ENCODE data around the gene PAAF1.
A peak's percentile ranks its signal among the peaks of the same experiment; 100 is the strongest.

The PAAF1 gene

DNA sequence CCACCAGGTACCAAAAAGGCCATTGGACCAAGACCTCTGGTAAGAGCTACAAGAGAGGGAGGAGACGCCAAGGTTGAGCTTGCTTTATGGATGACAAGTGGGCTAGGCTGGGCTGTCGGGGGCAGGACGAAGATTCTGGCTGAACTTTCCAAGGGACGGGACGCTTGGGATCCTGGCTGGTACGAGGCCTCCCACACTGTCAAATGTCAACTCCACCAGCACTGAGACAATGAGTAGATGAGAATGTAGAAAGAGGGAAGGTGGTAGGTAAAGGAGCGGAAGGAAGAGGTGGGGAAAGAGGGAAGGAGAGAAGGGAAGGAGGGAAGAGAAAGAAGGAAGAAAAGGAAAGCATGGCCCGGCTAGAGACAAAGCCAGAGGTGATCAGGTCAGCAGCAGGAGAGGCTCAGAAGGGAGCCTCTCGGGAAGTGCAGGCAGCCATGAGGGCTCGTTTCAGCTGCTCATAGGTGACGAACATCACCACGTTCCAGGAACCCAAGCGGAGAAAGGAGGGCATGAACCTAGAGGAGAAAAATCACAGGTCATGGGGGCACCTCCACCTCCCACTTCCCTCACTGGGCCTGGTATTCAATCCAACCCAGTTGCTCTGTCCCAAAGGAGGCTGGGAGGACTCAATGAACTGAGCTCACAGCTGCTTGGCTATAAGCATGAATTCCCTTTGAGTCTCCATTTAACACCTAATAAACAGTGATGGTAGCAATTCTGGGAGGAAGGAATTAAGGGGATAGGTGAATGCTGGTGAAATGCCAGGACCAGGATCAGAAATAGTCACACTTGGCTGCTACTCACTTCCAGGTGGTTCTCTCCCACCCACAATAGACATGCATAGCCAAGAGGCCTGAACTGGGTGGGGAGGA is 98.0 kb downstream of the PAAF1 start:
- DNase-seq, result no peak

GRCh38 chr11:73975479-73975757 is 98.6 kb downstream of the PAAF1 start:
- DNase-seq, result no peak

GRCh38 chr11:73976451-73977151 is 99.8 kb downstream of the PAAF1 start:
- no peak for DNase-seq

DNA sequence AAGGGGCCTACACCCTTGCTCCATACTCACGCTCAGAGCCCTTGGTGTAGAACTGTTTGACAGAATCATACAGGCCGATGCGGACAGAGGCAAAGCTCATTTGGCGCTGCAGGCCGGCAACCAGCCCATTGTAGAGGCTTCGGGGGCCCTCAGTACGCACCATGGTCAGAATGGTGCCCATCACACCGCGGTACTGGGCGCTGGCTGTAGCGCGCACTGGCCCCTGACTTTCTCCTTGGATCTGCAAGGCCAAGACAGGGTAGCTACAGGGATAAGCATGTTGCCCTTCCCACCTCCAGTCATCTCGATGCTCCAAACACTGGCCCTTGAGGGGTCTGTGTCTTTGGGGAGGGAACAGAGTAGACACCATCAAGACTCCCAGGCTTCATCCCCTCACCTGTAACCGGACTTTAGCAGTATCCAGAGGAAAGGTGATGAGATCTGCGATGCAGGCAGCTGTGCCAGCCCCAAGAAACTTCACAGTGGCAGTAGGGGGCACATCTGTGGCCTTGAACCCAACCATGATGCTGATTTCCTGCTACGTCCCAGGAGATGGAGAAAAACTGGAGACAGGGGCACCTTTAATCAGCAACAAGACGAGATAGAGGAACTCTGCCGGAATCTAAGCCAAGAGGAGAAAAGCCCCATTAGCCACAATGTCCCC is 101.2 kb downstream of the PAAF1 start:
- no peak for DNase-seq

- DNase-seq, result no peak
These were observed 101.8 kb downstream of the PAAF1 start for GRCh38 chr11:73978576-73979086.

GRCh38 chr11:73980001-73980961 is 103.5 kb downstream of the PAAF1 start:
- peak; percentile 45 to 56 for DNase-seq

Data from inflammatory macrophage treated with lipopolysaccharide for 1 hour (primary cell).